H9 (cell line): Measurements from ENCODE around the gene PRKAR1A. TPM values are rescaled to one million over a fixed set of nuclear protein-coding genes. Genes with fewer than 3 reads are reported as not detected.

Source experiments
- DNase-seq: peaks from one replicate; pipeline ENCODE4 v3.0.0-alpha.2; 2017
- H2AFZ ChIP-seq: one replicate; pipeline ENCODE4 v1.6.1; 2013; ENCODE audit warnings: mild to moderate bottlenecking, low read length, control low read depth, moderate library complexity
- H2AK5ac ChIP-seq: 2 replicates; pipeline ENCODE4 v1.6.1; 2013; ENCODE audit warnings: low read length, control low read depth, mixed read lengths; ENCODE audit not compliant: insufficient read length
- H2BK120ac ChIP-seq: one replicate; pipeline ENCODE4 v1.6.1; 2013; ENCODE audit warnings: low read depth, mild to moderate bottlenecking, low read length, control low read depth, inconsistent platforms; ENCODE audit not compliant: poor library complexity, severe bottlenecking
- H2BK12ac ChIP-seq: 2 replicates; pipeline ENCODE4 v1.6.1; 2013; ENCODE audit warnings: low read length, control low read depth, mixed read lengths, low read depth; ENCODE audit not compliant: insufficient read length
- H2BK15ac ChIP-seq: 2 replicates; pipeline ENCODE4 v1.6.1; 2013; ENCODE audit warnings: low read depth, low read length, control low read depth
- H2BK20ac ChIP-seq: one replicate; pipeline ENCODE4 v1.6.1; 2013; ENCODE audit warnings: low read depth, mild to moderate bottlenecking, low read length, control low read depth, inconsistent platforms; ENCODE audit not compliant: poor library complexity, severe bottlenecking
- H2BK5ac ChIP-seq: 2 replicates; pipeline ENCODE4 v1.6.1; 2013; ENCODE audit warnings: low read length, control low read depth, mixed read lengths; ENCODE audit not compliant: insufficient read length
- H3K14ac ChIP-seq: 2 replicates; pipeline ENCODE4 v1.6.1; 2013; ENCODE audit warnings: low read length, control low read depth; ENCODE audit not compliant: insufficient read depth
- H3K18ac ChIP-seq: 2 replicates; pipeline ENCODE4 v1.6.1; 2013; ENCODE audit warnings: low read depth, mild to moderate bottlenecking, mixed read lengths, low read length, control low read depth; ENCODE audit not compliant: insufficient read length
- H3K23ac ChIP-seq: 2 replicates; pipeline ENCODE4 v1.6.1; 2013; ENCODE audit warnings: low read length, control low read depth, mixed read lengths, low read depth; ENCODE audit not compliant: insufficient read length
- H3K23me2 ChIP-seq: 2 replicates; pipeline ENCODE4 v1.6.1; 2013; ENCODE audit warnings: low read depth, mild to moderate bottlenecking, mixed read lengths, low read length, control low read depth; ENCODE audit not compliant: insufficient read length, poor library complexity, severe bottlenecking
- H3K27ac ChIP-seq: 2 replicates; pipeline ENCODE4 v1.5.1; 2013; ENCODE audit warnings: low read length, control low read depth, mixed read lengths, low read depth; ENCODE audit not compliant: insufficient read length
- H3K27me3 ChIP-seq: 2 replicates; pipeline ENCODE4 v1.6.1; 2013; ENCODE audit warnings: low read length, control low read depth, inconsistent platforms; ENCODE audit not compliant: insufficient read depth
- H3K4ac ChIP-seq: 2 replicates; pipeline ENCODE4 v1.6.1; 2013; ENCODE audit warnings: low read depth, mild to moderate bottlenecking, control low read depth, inconsistent platforms, low read length, moderate library complexity
- H3K4me1 ChIP-seq: 2 replicates; pipeline ENCODE4 v1.6.1; 2013; ENCODE audit warnings: low read length, control low read depth, inconsistent platforms; ENCODE audit not compliant: insufficient read depth
- H3K4me2 ChIP-seq: 2 replicates; pipeline ENCODE4 v1.6.1; 2013; ENCODE audit warnings: low read length, control low read depth, mixed read lengths; ENCODE audit not compliant: insufficient read length, insufficient read depth
- H3K56ac ChIP-seq: 2 replicates; pipeline ENCODE4 v1.6.1; 2013; ENCODE audit warnings: low read depth, mild to moderate bottlenecking, mixed read lengths, low read length, control low read depth; ENCODE audit not compliant: insufficient read length
- H3K79me1 ChIP-seq: 2 replicates; pipeline ENCODE4 v1.6.1; 2013; ENCODE audit warnings: low read depth, mild to moderate bottlenecking, moderate library complexity, low read length, control low read depth, inconsistent platforms; ENCODE audit not compliant: insufficient read depth, poor library complexity, severe bottlenecking
- H3K79me2 ChIP-seq: 2 replicates; pipeline ENCODE4 v1.6.1; 2013; ENCODE audit warnings: low read length, control low read depth, inconsistent platforms; ENCODE audit not compliant: insufficient read depth
- H3K9ac ChIP-seq: 2 replicates; pipeline ENCODE4 v1.6.1; 2013; ENCODE audit warnings: low read length, control low read depth, mixed read lengths; ENCODE audit not compliant: insufficient read length; ENCODE audit errors: extremely low read depth
- H3K9me3 ChIP-seq: one replicate; pipeline ENCODE4 v1.6.1; 2013; ENCODE audit warnings: low read depth, low read length, inconsistent platforms; ENCODE audit not compliant: control insufficient read depth
- H3T11ph ChIP-seq: one replicate; pipeline ENCODE4 v1.6.1; 2013; ENCODE audit warnings: mild to moderate bottlenecking, low read length, control low read depth, inconsistent platforms
- H4K20me1 ChIP-seq: one replicate; pipeline ENCODE4 v1.6.1; 2013; ENCODE audit not compliant: control insufficient read depth, insufficient read length, insufficient read depth
- H4K5ac ChIP-seq: 2 replicates; pipeline ENCODE4 v1.6.1; 2013; ENCODE audit warnings: low read depth, mild to moderate bottlenecking, mixed read lengths, low read length, control low read depth; ENCODE audit not compliant: insufficient read length
- H4K8ac ChIP-seq: replicated peaks from 2 replicates; pipeline ENCODE4 v1.6.1; 2013; ENCODE audit warnings: low read length, control low read depth, mixed read lengths, low read depth; ENCODE audit not compliant: insufficient read length
- H4K91ac ChIP-seq: 2 replicates; pipeline ENCODE4 v1.6.1; 2013; ENCODE audit warnings: low read depth, mild to moderate bottlenecking, moderate library complexity, mixed read lengths, low read length, control low read depth; ENCODE audit not compliant: insufficient read length
- H3K27ac Mint-ChIP-seq, 3 experiments: 2 replicates in 2 of 3; 3 replicates in 1 of 3; pipeline ENCODE4 v1.8.0; 2020 to 2021; ENCODE audit warnings: mixed read lengths in 3 of 3, mild to moderate bottlenecking in 1 of 3, moderate library complexity in 1 of 3
- H3K27me3 Mint-ChIP-seq: 2 replicates; pipeline ENCODE4 v1.8.0; 2021; ENCODE audit warnings: low read depth, mild to moderate bottlenecking, moderate library complexity, mixed read lengths
- H3K36me3 Mint-ChIP-seq, 3 experiments: 2 replicates in 2 of 3; 3 replicates in 1 of 3; pipeline ENCODE4 v1.8.0; 2020 to 2021; ENCODE audit warnings: low read depth in 3 of 3, mixed read lengths in 3 of 3; ENCODE audit not compliant: insufficient read depth in 1 of 3
- H3K4me1 Mint-ChIP-seq, 2 experiments: 2 replicates each; pipeline ENCODE4 v1.8.0; 2020; ENCODE audit warnings: mixed read lengths in 2 of 2
- H3K4me3 Mint-ChIP-seq, 2 experiments: 2 replicates in 1 of 2; 3 replicates in 1 of 2; pipeline ENCODE4 v1.8.0; 2020 to 2021; ENCODE audit warnings: mild to moderate bottlenecking in 2 of 2, mixed read lengths in 2 of 2, moderate library complexity in 1 of 2
- H3K9me3 Mint-ChIP-seq, 2 experiments: 2 replicates in 1 of 2; 3 replicates in 1 of 2; pipeline ENCODE4 v1.8.0; 2020; ENCODE audit warnings: mild to moderate bottlenecking in 2 of 2, mixed read lengths in 2 of 2, moderate library complexity in 1 of 2
- CTCF ChIP-seq: fragments of 200-600 bp; sonication (generic); conservative IDR thresholded peaks from 3 replicates; pipeline ENCODE4 v1.8.0; 2021; ENCODE audit warnings: antibody characterized with exemption, mild to moderate bottlenecking
- WGBS: extraction: QIAGEN DNeasy Blood & Tissue Kit; methylation state at CpG from one replicate; pipeline ENCODE4 v1.1.7; 2013; ENCODE audit warnings: missing lambda C conversion rate, low lambda C conversion rate, mixed read lengths; ENCODE audit not compliant: insufficient read length; ENCODE audit errors: extremely low coverage; 5-methylcytosine and 5-hydroxymethylcytosine counted together
- total RNA-seq: library from RNA; stranded (reverse); gene quantifications from 2 replicates; pipeline ENCODE4 v1.2.1, GENCODE V29; 2021

PRKAR1A gene
- total RNA-seq, 1 experiment from 2014 or later = 171 TPM

DNA sequence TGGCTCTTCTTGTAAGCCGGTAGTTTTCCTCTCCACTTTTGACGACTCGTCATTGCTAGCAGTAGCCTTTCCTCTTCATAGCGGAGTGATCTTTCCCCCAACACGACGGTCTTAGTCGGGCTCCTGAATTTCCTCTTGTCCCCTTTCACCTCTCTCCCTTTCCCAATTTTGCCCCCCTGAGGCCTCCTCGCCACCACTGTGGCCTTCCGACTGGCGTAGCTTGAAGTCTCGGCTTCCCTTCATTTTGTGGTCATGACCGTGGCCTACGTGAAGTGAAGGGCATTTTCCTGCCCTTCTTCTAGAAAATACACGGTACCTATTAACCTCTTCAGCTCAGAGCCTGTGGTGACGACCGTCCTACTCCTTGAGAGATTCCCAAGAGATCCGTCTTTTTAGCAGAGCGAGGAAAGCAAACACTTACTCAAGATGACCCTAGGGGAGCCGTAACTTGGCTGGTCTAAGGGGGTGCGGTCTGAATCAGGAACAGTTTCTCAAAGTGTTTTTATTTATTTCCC is 787 bp downstream of the PRKAR1A start:
- no peak for TF ChIP-seq CTCF
- no peak for DNase-seq
- Histone ChIP-seq H2AK5ac (no peak overlapping the region), H3K23me2 (peaks cover 9% of the 10 kb centered on the region), H3K18ac (peak overlapping the region; percentile 75), H3K4me2 (peak overlapping the region; percentile 60), H3K79me2 (peaks cover 16% of the 10 kb centered on the region; the same call in 1 of the 2 replicates), H3K79me1 (peaks cover 8% of the 10 kb centered on the region), H2BK15ac (no peak overlapping the region), H2AFZ (no peak overlapping the region), H4K5ac (peak overlapping the region; percentile 68), H3K23ac (no peak overlapping the region), H3K9ac (peak overlapping the region; percentile 87), H4K91ac (no peak overlapping the region), H3K4me1 (no peaks in the 10 kb centered on the region; the same call in 1 of the 2 replicates), H2BK12ac (peak overlapping the region; percentile 30), H3T11ph (no peak overlapping the region), H2BK20ac (no peak overlapping the region), H2BK5ac (no peak overlapping the region), H3K27me3 (no peaks in the 10 kb centered on the region), H3K27ac (peak overlapping the region; percentile 57), H3K56ac (peak overlapping the region; percentile 45), H2BK120ac (peak overlapping the region; percentile 3), H4K8ac (no peak overlapping the region), H3K4ac (no peak overlapping the region; the same call in 1 of the 2 replicates), H4K20me1 (no peaks in the 10 kb centered on the region), H3K14ac (peak overlapping the region; percentile 96), H3K9me3 (peaks cover 9% of the 10 kb centered on the region)
- H3K4me1 Mint-ChIP-seq = peaks cover 29 to 38% of the 10 kb centered on the region in 2 experiments
- peak overlapping the region; percentile 95 to 98 (median 96) for H3K27ac Mint-ChIP-seq
- WGBS = no CpG with 5 or more reads among the region's 20 CpGs
- peaks cover 27 to 36% (median 35%) of the 10 kb centered on the region in 3 experiments for H3K36me3 Mint-ChIP-seq
- peaks cover 12 to 13% of the 10 kb centered on the region in 2 experiments for H3K9me3 Mint-ChIP-seq
- no peaks in the 10 kb centered on the region for H3K27me3 Mint-ChIP-seq
- peak overlapping the region; percentile 97 for H3K4me3 Mint-ChIP-seq
